Smooth muscle cell (in vitro differentiated cells): ENCODE data around the gene DFFA. TPM values are rescaled to one million over a fixed set of nuclear protein-coding genes. Genes with fewer than 3 reads are reported as not detected.
A peak's percentile ranks its signal among the peaks of the same experiment; 100 is the strongest.
"Not testable (repeated sequence)": the region's sequence is repeated elsewhere in the genome, so short reads cannot be mapped to it uniquely, and the experiment has no call there.

ENCODE experiments used
- DNase-seq: peaks from one replicate; lab custom pipeline; 2025; ENCODE audit not compliant: unreplicated experiment; lab: John Stamatoyannopoulos, UW
- H2AFZ ChIP-seq: fragments of 200-600 bp; sonication (generic); 2 replicates; pipeline ENCODE4 v1.6.0; 2016; ENCODE audit warnings: antibody characterized with exemption, low read depth, mild to moderate bottlenecking
- H3F3A ChIP-seq: fragments of 200-600 bp; sonication (generic); 2 replicates; pipeline ENCODE4 v1.6.0; 2017; ENCODE audit warnings: antibody characterized with exemption, low read depth
- H3K27ac ChIP-seq: fragments of 200-600 bp; sonication (generic); 2 replicates; pipeline ENCODE4 v1.5.1; 2016; ENCODE audit warnings: low read depth, mild to moderate bottlenecking
- H3K27me3 ChIP-seq: fragments of 200-600 bp; sonication (generic); 2 replicates; pipeline ENCODE4 v1.6.1; 2016; ENCODE audit warnings: low read depth, mild to moderate bottlenecking
- H3K36me3 ChIP-seq: fragments of 200-600 bp; sonication (generic); 2 replicates; pipeline ENCODE4 v1.5.1; 2016; ENCODE audit warnings: low read depth
- H3K4me1 ChIP-seq: fragments of 200-600 bp; sonication (generic); 2 replicates; pipeline ENCODE4 v1.5.1; 2016; ENCODE audit warnings: low read depth
- H3K4me2 ChIP-seq: fragments of 200-600 bp; sonication (generic); 2 replicates; pipeline ENCODE4 v1.6.0; 2016; ENCODE audit warnings: mild to moderate bottlenecking
- H3K4me3 ChIP-seq: fragments of 200-600 bp; sonication (generic); 2 replicates; pipeline ENCODE4 v1.5.1; 2016; ENCODE audit warnings: mild to moderate bottlenecking
- H3K79me2 ChIP-seq: fragments of 200-600 bp; sonication (generic); 2 replicates; pipeline ENCODE4 v1.6.0; 2016; ENCODE audit warnings: low read depth, mild to moderate bottlenecking
- H3K9ac ChIP-seq: fragments of 200-600 bp; sonication (generic); 2 replicates; pipeline ENCODE4 v1.6.0; 2016; ENCODE audit warnings: low read depth
- H3K9me3 ChIP-seq: fragments of 200-600 bp; sonication (generic); replicated peaks from 2 replicates; pipeline ENCODE4 v1.5.1; 2016; ENCODE audit warnings: low read depth
- H4K20me1 ChIP-seq: fragments of 200-600 bp; sonication (generic); 2 replicates; pipeline ENCODE4 v1.6.0; 2016; ENCODE audit warnings: low read depth
- CTCF ChIP-seq: fragments of 200-600 bp; sonication (generic); IDR thresholded peaks from 2 replicates; pipeline ENCODE4 v1.5.1; 2017; ENCODE audit warnings: borderline replicate concordance, mild to moderate bottlenecking, antibody characterized with exemption; ENCODE audit not compliant: insufficient read depth, poor library complexity, severe bottlenecking
- WGBS: methylation state at CpG from one replicate; pipeline ENCODE4 v1.1.7; 2016; ENCODE audit warnings: low lambda C conversion rate; 5-methylcytosine and 5-hydroxymethylcytosine counted together
- polyA plus RNA-seq: library from polyadenylated mRNA; unstranded; fragments of >200 nt; fragmentation: Nextera tagmentation; extraction: Ambion mirVana; gene quantifications from 2 replicates; pipeline ENCODE4 v1.2.1, GENCODE V29; 2016
- total RNA-seq: library from RNA; depleted of rRNA; stranded (reverse); fragments of >200 nt; gene quantifications from 2 replicates; pipeline ENCODE4 v1.2.3, GENCODE V29; 2014

Gene DFFA
- total and polyA plus RNA-seq, 2 experiments from 2014 or later, result 27.6 to 30.0 TPM

- Histone ChIP-seq H3K27ac (no peak within 1 kb of the TSS), H2AFZ (peak within 1 kb of the TSS; percentile 92), H3F3A (no peaks in the 10 kb centered on the region), H3K36me3 (no peaks in the 10 kb centered on the region), H3K4me1 (peaks cover 15% of the 10 kb centered on the region), H3K4me2 (peak within 1 kb of the TSS; percentile 90), H3K9ac (peak within 1 kb of the TSS; percentile 79), H3K27me3 (no peaks in the 10 kb centered on the region), H3K4me3 (peak within 1 kb of the TSS; percentile 71), H4K20me1 (peaks cover 12% of the 10 kb centered on the region), H3K79me2 (peaks cover 41% of the 10 kb centered on the region), H3K9me3 (no peaks in the 10 kb centered on the region)
- WGBS, result 14% methylated on average over 43 of the region's 50 CpGs
- DNase-seq, result peak; percentile 46
- TF ChIP-seq CTCF, result no peak
Observed at GRCh38 chr1:10474613-10475507, 2.5 kb upstream of the DFFA start, which contains the start of gene PEX14. TSS of gene PEX14 (plus strand) at chr1:10474950. CDS start at chr1:10474967, 17 bp downstream.

GRCh38 chr1:10474309-10474612 lies 1.9 kb upstream of the DFFA start:
- H4K20me1 ChIP-seq, H3F3A ChIP-seq, DNase-seq, H3K27ac ChIP-seq, H3K27me3 ChIP-seq, H3K36me3 ChIP-seq, H3K9me3 ChIP-seq, H3K9ac ChIP-seq: not testable (repeated sequence)
- Histone ChIP-seq H3K4me3 (peak overlapping the region; percentile 71), H3K4me1 (peaks cover 15% of the 10 kb centered on the region), H3K79me2 (peaks cover 39% of the 10 kb centered on the region), H2AFZ (peak overlapping the region; percentile 92), H3K4me2 (peak overlapping the region; percentile 90)
- WGBS, result 90% methylated on average over 10 of the region's 10 CpGs

- no peak overlapping the region for H3K27ac ChIP-seq
- H3K36me3 ChIP-seq, result no peaks in the 10 kb centered on the region
- H4K20me1 ChIP-seq, result peaks cover under 1% of the 10 kb centered on the region
- H3K9me3 ChIP-seq, result no peaks in the 10 kb centered on the region
- H3K4me2 ChIP-seq, result peak overlapping the region; percentile 87
- DNase-seq, result no peak
- no peak for TF ChIP-seq CTCF
- no peak overlapping the region for H3K9ac ChIP-seq
- H3F3A ChIP-seq, result no peaks in the 10 kb centered on the region
- H3K27me3 ChIP-seq, result no peaks in the 10 kb centered on the region
- peak overlapping the region; percentile 73 for H3K4me3 ChIP-seq
- peaks cover 36% of the 10 kb centered on the region for H3K79me2 ChIP-seq
- 93% methylated on average over 23 of the region's 23 CpGs for WGBS
- H3K4me1 ChIP-seq, result peaks cover 15% of the 10 kb centered on the region
- H2AFZ ChIP-seq, result peak overlapping the region; percentile 95
Observed at GRCh38 chr1:10473145-10473765, 926 bp upstream of the DFFA start.

- Histone ChIP-seq H3K27me3 (no peaks in the 10 kb centered on the region), H4K20me1 (no peaks in the 10 kb centered on the region), H3K4me1 (peaks cover 15% of the 10 kb centered on the region), H2AFZ (peak overlapping the region; percentile 88), H3K9me3 (no peaks in the 10 kb centered on the region), H3K9ac (peak overlapping the region; percentile 59), H3K79me2 (peaks cover 21% of the 10 kb centered on the region), H3K4me3 (peak overlapping the region; percentile 73), H3K4me2 (peak overlapping the region; percentile 87), H3F3A (no peaks in the 10 kb centered on the region), H3K36me3 (no peaks in the 10 kb centered on the region), H3K27ac (no peak overlapping the region)
- WGBS, result 6% methylated on average over 23 of the region's 23 CpGs
- DNase-seq, result no peak
- TF ChIP-seq CTCF, result no peak
Observed at GRCh38 chr1:10471411-10472219, 714 bp downstream of the DFFA start.
